GM18909 (cell line): ENCODE data around the gene UFSP2.
"Not testable (repeated sequence)": the region's sequence is repeated elsewhere in the genome, so short reads cannot be mapped to it uniquely, and the experiment has no call there.

Experiments
- ATAC-seq: cut with Tn5 transposase; IDR thresholded peaks from one replicate; pipeline ENCODE4 v1.9.1; 2021; ENCODE audit warnings: mild to moderate bottlenecking; ENCODE audit not compliant: unreplicated experiment, poor library complexity

Gene UFSP2

DNA sequence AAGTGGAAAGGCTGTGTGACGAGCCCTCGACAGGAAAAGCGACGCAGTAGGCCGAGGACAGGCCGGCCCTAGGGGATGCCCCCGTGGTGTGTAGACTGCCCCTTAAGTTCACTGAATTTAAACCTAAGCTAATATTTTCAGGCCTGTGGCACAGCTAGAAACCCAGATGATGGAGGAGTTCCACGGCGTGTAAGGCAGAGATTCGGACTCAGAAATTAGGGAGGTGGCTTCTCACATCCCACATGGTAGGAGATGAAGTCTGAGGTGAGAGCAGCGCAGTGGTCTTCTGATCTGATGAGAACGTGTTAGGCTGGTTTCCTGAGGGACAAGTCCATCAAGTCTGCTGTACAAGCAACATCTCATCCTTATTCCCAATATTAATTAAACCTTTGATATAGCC lies 37.8 kb downstream of the UFSP2 start:
- ATAC-seq: no peak

- ATAC-seq: no peak
Observed at GRCh38 chr4:185384930-185385331, 40.8 kb downstream of the UFSP2 start.

DNA sequence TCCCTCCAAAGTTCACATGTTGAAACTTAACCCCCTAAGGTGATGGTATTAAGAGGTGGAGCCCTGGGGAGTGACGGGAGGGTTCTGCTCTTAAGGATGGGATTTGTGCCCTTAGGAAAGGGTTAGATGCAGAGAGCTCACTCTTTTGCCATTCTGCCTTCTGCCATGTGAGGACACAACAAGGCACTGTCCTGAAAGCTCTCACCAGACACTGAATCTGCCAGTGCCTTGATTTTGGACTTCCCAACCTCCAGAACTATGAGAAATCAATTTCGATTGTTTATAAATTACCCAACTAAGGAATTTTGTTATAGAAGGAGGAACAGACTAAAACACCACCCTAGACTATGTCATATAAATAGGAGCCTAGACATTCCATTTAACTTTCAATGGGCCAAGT lies 41.7 kb downstream of the UFSP2 start:
- no peak for ATAC-seq

GRCh38 chr4:185383451-185383850 lies 42.3 kb downstream of the UFSP2 start:
- ATAC-seq: no peak

DNA sequence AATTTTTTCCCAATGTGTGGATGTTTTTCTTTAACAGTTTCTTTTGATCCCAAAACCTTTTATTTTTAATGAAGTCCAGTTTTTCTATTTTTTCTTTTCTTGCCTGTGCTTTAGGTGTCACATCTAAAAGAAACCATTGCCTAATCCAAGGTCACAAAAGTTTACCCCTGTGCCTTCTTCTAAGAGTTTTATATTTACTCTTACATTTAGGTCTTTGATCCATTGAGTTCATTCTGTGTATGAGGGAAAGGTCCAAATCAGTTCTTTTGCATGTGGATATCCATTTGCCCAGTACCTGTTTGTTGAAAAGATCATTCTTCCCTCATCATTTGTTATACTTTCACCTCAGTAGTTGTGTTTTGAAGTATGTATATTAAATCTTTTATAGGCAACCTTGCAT lies 43.0 kb downstream of the UFSP2 start:
- no peak for ATAC-seq

- no peak for ATAC-seq
Observed at GRCh38 chr4:185381288-185382196, 44.2 kb downstream of the UFSP2 start.

DNA sequence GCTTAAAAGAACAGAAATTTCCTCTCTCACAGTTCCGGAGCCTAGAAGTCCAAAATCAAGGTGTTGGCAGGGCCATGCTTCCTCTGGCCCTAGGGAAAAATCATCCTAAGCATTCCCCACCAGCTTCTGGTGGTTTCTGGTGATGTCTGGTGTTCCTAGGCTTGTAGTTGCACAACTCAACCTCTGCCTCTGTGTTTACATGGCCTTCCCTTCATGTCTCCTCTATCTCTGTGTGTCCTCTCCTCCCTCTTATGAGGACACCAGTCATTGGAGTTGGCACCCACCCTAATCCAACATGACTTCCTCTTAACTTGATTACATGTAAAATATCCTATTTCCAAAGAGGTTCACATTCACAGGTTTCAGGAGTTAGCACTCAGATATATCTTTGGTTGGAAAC lies 45.4 kb downstream of the UFSP2 start:
- no peak for ATAC-seq

DNA sequence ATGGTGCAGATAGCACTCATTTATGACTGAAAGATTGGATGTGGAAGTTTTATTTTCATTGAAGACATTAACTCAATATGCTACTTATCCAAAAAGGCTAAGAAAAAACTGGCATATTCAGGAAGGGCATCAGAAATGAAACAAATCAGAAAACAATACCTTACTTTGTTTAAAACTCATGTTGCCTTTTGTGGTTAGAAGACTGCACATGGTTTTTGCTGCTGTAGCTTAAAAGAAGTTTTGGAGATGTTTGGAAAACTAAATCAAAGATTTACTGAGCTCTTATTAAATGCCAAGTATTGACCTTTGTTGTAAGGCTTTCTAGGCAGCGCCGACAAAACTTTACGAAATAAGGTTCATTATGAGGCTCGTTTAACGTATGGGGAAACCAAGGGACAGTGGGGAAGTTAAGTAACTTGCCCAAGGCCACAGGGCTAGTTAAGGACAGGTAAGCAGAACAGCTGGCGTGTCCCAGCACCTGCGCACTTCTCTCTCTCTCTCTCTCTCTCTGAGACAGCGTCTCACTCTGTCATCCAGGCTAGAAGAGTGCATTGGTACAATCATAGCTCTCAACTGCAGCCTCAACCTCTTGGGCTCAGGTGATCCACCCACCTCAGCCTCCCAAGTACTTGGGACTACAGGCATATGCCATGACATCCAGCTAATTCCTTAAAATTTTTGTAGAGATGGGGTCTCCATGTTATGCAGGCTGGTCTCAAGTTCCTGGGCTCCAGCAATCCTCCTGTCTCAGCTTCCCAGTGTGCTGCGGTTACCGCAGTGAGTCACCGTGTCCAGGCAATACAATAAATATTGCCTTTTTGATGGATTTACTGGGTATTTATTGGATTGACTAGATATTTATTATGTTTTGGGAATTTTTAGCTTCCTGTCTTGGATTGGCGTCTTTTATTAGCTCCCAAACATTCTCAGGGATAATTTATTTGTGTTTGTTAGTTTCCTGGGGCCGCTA lies 46.2 kb downstream of the UFSP2 start:
- ATAC-seq: no peak

GRCh38 chr4:185378264-185378663 lies 47.5 kb downstream of the UFSP2 start:
- ATAC-seq: no peak

DNA sequence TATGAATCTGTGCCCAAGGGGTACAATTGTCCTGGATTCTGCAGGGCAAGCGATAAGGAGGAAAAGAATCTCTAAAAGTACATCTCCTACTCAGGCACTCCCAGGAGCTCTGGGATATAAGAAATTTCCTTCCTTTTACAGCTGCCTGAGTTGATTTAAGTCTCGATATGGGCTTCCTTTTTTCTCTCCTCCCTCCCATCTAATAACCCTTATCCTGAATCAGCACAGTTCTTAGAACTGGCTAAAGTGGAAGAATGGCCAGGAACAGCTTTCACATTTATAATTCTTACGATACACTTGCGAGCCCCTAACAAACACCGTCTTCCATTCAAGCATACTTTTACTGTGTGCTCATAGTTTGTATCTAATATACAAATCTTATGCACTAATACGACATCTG lies 51.2 kb downstream of the UFSP2 start:
- no peak for ATAC-seq

- no peak for ATAC-seq
Observed at GRCh38 chr4:185374027-185374426, 51.7 kb downstream of the UFSP2 start.

DNA sequence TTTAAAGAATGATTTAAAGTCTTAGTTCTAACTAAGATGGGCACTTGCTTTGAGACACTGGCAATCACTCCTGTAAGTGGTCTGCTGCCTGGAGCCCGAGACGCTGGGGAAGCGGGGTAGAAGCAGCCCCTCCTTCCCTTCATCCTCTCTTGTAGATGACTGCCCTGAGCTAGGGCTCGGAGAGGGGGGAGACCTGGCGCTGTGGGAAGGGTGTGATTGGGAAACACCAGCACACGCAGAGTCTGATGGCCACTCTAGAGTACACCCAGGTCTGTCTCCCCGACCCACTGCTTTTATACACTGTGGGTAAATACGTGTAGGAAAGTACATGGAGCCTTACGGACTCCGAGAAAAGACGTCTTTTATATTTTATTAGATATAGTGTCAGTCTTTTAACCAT lies 54.1 kb downstream of the UFSP2 start:
- no peak for ATAC-seq

DNA sequence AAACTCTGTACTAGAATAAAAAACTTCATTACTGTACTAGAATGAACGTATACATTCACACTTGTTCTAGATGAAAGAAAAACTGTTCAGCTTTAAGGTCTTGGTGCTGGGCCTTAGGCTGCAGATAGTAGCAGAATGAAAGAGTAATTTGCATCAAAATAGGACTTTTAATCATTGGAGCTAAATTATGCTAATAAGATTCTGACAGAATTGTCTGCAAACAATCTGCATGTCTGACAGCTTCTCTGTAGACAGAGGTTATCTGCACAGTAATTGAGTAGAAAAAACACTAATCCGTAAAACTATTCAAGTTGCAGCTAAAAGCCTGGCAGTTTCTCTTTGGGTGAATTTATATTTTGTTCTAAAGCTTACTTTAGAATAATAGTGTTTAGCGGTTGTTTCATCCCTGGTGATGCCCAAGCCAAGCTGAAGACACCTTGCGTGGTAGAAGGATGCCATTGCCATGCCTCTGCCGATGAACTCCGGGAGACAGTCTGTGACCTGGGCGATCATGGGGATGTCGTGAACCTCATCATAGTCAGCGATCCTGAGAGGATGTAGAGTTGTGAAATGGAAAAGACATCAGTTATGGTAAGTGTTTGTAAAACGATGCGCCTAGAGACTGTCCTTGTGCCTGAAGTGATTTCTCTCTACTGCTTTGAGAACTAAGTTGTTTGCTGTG lies 55.4 kb downstream of the UFSP2 start:
- no peak for ATAC-seq

- ATAC-seq: no peak
Observed at GRCh38 chr4:185369731-185370130, 56.0 kb downstream of the UFSP2 start.

GRCh38 chr4:185364886-185365285 lies 60.9 kb downstream of the UFSP2 start:
- no peak for ATAC-seq

- ATAC-seq: no peak
Observed at GRCh38 chr4:185363251-185363650, 62.5 kb downstream of the UFSP2 start.

- not testable (repeated sequence) for ATAC-seq
Observed at GRCh38 chr4:185362570-185362969, 63.2 kb downstream of the UFSP2 start.

GRCh38 chr4:185361872-185362271 lies 63.9 kb downstream of the UFSP2 start:
- no peak for ATAC-seq

DNA sequence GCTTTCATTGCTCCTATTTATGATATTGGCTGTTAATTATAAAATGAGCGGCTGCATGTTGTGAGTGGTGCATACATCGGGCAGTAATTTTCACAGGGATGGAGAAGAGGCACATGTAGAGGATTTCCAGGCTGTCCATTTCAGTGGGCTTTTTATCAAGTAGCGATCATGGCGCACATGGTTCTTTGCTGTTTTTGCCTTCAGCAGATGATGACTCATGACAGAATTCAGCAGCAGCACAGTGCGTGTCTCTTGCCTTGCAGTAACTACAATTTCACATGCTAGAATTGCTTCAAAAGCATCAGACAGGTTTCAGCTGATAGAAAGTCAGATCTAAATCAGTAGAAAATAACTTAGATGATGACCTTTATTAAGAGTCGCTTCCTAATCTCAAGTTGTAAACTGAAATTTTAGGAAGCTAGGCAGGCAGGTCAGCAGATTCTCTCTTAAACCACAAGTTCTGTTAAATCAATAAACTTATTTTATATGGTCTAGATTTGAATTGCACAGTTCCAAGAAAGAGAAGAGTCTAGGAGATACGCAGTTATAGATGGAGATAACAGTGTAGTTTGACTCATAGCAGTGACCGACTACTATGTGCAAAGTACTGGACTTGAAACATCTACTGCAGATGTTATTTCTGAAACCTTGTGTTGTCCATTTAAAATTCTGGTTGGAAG lies 65.9 kb downstream of the UFSP2 start:
- no peak for ATAC-seq

- no peak for ATAC-seq
Observed at GRCh38 chr4:185358959-185359358, 66.8 kb downstream of the UFSP2 start.
